HepG2 (cell line): ENCODE data around the gene PSMB9. TPM values are rescaled to one million over a fixed set of nuclear protein-coding genes. Genes with fewer than 3 reads are reported as not detected.

Experiments used
- BHLHE40 ChIP-seq: IDR thresholded peaks from 2 replicates; pipeline ENCODE4 v1.6.1; 2011; ENCODE audit warnings: low read length, improper control_type of control experiment
- CAMTA2 ChIP-seq: sonication (generic); formaldehyde crosslinking; IDR thresholded peaks from 2 replicates; pipeline ENCODE4 v1.4.0; 2020; ENCODE audit warnings: mild to moderate bottlenecking, missing genetic modification reagents, borderline replicate concordance
- CEBPB ChIP-seq: IDR thresholded peaks from 2 replicates; pipeline ENCODE4 v1.6.1; 2011; ENCODE audit warnings: low read depth, low read length, improper control_type of control experiment, borderline replicate concordance
- GFI1 ChIP-seq: sonication (generic); formaldehyde crosslinking; IDR thresholded peaks from 2 replicates; pipeline ENCODE4 v1.5.0; 2020; ENCODE audit warnings: missing genetic modification reagents, mild to moderate bottlenecking, borderline replicate concordance
- HNRNPH1 ChIP-seq: fragments of 200-400 bp; formaldehyde crosslinking; optimal IDR thresholded peaks from 2 replicates; pipeline ENCODE3; 2017; ENCODE audit warnings: mild to moderate bottlenecking, low read depth, low read length
- HOXA7 ChIP-seq: sonication (generic); formaldehyde crosslinking; IDR thresholded peaks from 2 replicates; pipeline ENCODE4 v1.8.1; 2022; ENCODE audit warnings: mild to moderate bottlenecking, missing genetic modification reagents, moderate library complexity
- JARID2 ChIP-seq: sonication (generic); formaldehyde crosslinking; IDR thresholded peaks from 2 replicates; pipeline ENCODE4 v1.8.1; 2023; ENCODE audit warnings: missing genetic modification reagents, inconsistent platforms; ENCODE audit not compliant: insufficient replicate concordance
- KDM4B ChIP-seq: sonication (generic); formaldehyde crosslinking; IDR thresholded peaks from 2 replicates; pipeline ENCODE4 v1.4.0; 2020; ENCODE audit warnings: missing genetic modification reagents
- KDM5B ChIP-seq: sonication (generic); formaldehyde crosslinking; IDR thresholded peaks from 2 replicates; pipeline ENCODE4 v1.4.0; 2020; ENCODE audit warnings: missing genetic modification reagents, mild to moderate bottlenecking, borderline replicate concordance
- KLF12 ChIP-seq: sonication (generic); formaldehyde crosslinking; IDR thresholded peaks from 2 replicates; pipeline ENCODE4 v1.4.0; 2020; ENCODE audit warnings: missing genetic modification reagents, borderline replicate concordance
- MBNL3 ChIP-seq: fragments of 250-450 bp; sonication (Bioruptor Pico); conservative IDR thresholded peaks from 2 replicates; pipeline ENCODE4 v1.8.0; 2022; ENCODE audit warnings: mild to moderate bottlenecking, inconsistent platforms
- MTF2 ChIP-seq: sonication (generic); formaldehyde crosslinking; IDR thresholded peaks from 2 replicates; pipeline ENCODE4 v1.5.0; 2020; ENCODE audit warnings: missing genetic modification reagents, borderline replicate concordance
- MZF1 ChIP-seq: sonication (generic); formaldehyde crosslinking; IDR thresholded peaks from 2 replicates; pipeline ENCODE4 v1.8.1; 2023; ENCODE audit warnings: mild to moderate bottlenecking, missing genetic modification reagents, borderline replicate concordance
- NRL ChIP-seq: sonication (generic); formaldehyde crosslinking; IDR thresholded peaks from 2 replicates; pipeline ENCODE4 v1.5.0; 2020; ENCODE audit warnings: missing genetic modification reagents, mild to moderate bottlenecking, moderate library complexity, borderline replicate concordance
- PAWR ChIP-seq: sonication (generic); formaldehyde crosslinking; IDR thresholded peaks from 2 replicates; pipeline ENCODE4 v1.4.0; 2020; ENCODE audit warnings: missing genetic modification reagents, mild to moderate bottlenecking, borderline replicate concordance
- PRDM4 ChIP-seq: sonication (generic); formaldehyde crosslinking; IDR thresholded peaks from 2 replicates; pipeline ENCODE4 v1.9.0; 2021; ENCODE audit warnings: missing genetic modification reagents, borderline replicate concordance
- SIX4 ChIP-seq: sonication (generic); formaldehyde crosslinking; IDR thresholded peaks from 2 replicates; pipeline ENCODE4 v1.4.0; 2020; ENCODE audit warnings: missing genetic modification reagents
- SKI ChIP-seq: fragments of 450-650 bp; IDR thresholded peaks from one replicate; pipeline ENCODE4 v1.6.1; 2018; ENCODE audit warnings: mild to moderate bottlenecking; ENCODE audit not compliant: partially characterized antibody
- SOX13 ChIP-seq, 3 experiments: fragments of 450-650 bp in 1 of 3; sonication (generic) in 1 of 3; formaldehyde crosslinking in 1 of 3; IDR thresholded peaks in 2 of 3; conservative IDR thresholded peaks in 1 of 3; 2 replicates each; pipeline versions ENCODE4 v1.5.0 to v1.6.1; 2016 to 2020; ENCODE audit warnings: antibody characterized with exemption in 1 of 3, mild to moderate bottlenecking in 1 of 3, missing compliant biosample characterization in 1 of 3, missing genetic modification reagents in 1 of 3, moderate library complexity in 1 of 3
- SYNCRIP ChIP-seq: fragments of 200-400 bp; formaldehyde crosslinking; IDR thresholded peaks from 2 replicates; pipeline ENCODE4 v1.6.1; 2018; ENCODE audit warnings: mild to moderate bottlenecking, low read depth, low read length; ENCODE audit not compliant: insufficient read depth
- THAP11 ChIP-seq: IDR thresholded peaks from 2 replicates; pipeline ENCODE4 v1.6.1; 2016; ENCODE audit warnings: missing biosample characterization, missing genetic modification reagents
- XBP1 ChIP-seq: sonication (generic); formaldehyde crosslinking; IDR thresholded peaks from 2 replicates; pipeline ENCODE4 v1.5.0; 2020; ENCODE audit warnings: missing genetic modification reagents
- ZNF24 ChIP-seq: fragments of 450-650 bp; IDR thresholded peaks from 2 replicates; pipeline ENCODE4 v1.6.1; 2017; ENCODE audit warnings: antibody characterized with exemption, mild to moderate bottlenecking
- ZNF382 ChIP-seq: sonication (generic); formaldehyde crosslinking; IDR thresholded peaks from 2 replicates; pipeline ENCODE4 v1.5.0; 2020; ENCODE audit warnings: missing genetic modification reagents, mild to moderate bottlenecking, borderline replicate concordance
- ZNF383 ChIP-seq: sonication (generic); formaldehyde crosslinking; IDR thresholded peaks from 2 replicates; pipeline ENCODE4 v1.4.0; 2020; ENCODE audit warnings: missing genetic modification reagents, mild to moderate bottlenecking, borderline replicate concordance
- ZNF766 ChIP-seq: sonication (generic); formaldehyde crosslinking; IDR thresholded peaks from 2 replicates; pipeline ENCODE4 v1.5.0; 2020; ENCODE audit warnings: missing genetic modification reagents, borderline replicate concordance
- ZNF768 ChIP-seq: sonication (generic); formaldehyde crosslinking; IDR thresholded peaks from 2 replicates; pipeline ENCODE4 v1.4.0; 2020; ENCODE audit warnings: missing genetic modification reagents
- ZNF777 ChIP-seq: sonication (generic); formaldehyde crosslinking; IDR thresholded peaks from 2 replicates; pipeline ENCODE4 v1.4.0; 2020; ENCODE audit warnings: missing genetic modification reagents
- polyA plus RNA-seq, 8 experiments: library from polyadenylated mRNA; depleted of rRNA in 3 of 8; stranded (reverse) in 7 of 8; unstranded in 1 of 8; fragments of >200 nt; fragmentation: Illumina TruSeq in 4 of 8; extraction: Trizol in 4 of 8; gene quantifications; 2 replicates each; pipeline versions ENCODE4 v1.2.1 to v1.2.3, GENCODE V29; 2011 to 2016; ENCODE audit warnings: low read depth in 4 of 8, missing spikeins in 1 of 8, mixed read lengths in 1 of 8; ENCODE audit not compliant: insufficient read depth in 1 of 8
- total RNA-seq, 5 experiments: library from RNA; depleted of rRNA; stranded (reverse); fragments of >200 nt; fragmentation: Illumina TruSeq; extraction: Trizol; gene quantifications; 2 replicates each; pipeline ENCODE4 v1.2.3, GENCODE V29; 2016; ENCODE audit warnings: low read depth in 1 of 5

Gene PSMB9
- total and polyA plus RNA-seq, 2 of the 13 experiments (the other 11 are each of a cell fraction or from before 2014, with no cell fraction given): 15.6 to 16.0 TPM

GRCh38 chr6:32853541-32854375, at the start of gene PSMB9, which contains the start of gene TAP1 (continued):
- TF ChIP-seq HOXA7 (CRISPR knock-in tag) (no peak), ZNF766 (CRISPR knock-in tag) (peak; percentile 65; the same call in 1 of the 2 replicates), ZNF24 (no peak; the same call in 1 of the 2 replicates), ZNF383 (CRISPR knock-in tag) (no peak; the same call in 1 of the 2 replicates), ZNF777 (CRISPR knock-in tag) (peak; percentile 44), KDM4B (CRISPR knock-in tag) (no peak), MTF2 (CRISPR knock-in tag) (no peak; the same call in 1 of the 2 replicates), ZNF382 (CRISPR knock-in tag) (no peak), CEBPB (no peak), NRL (peak; percentile 76), GFI1 (peak; percentile 77; the same call in 1 of the 2 replicates), SYNCRIP (no peak), JARID2 (CRISPR knock-in tag) (no peak), SIX4 (CRISPR knock-in tag) (no peak; the same call in 1 of the 2 replicates), KLF12 (CRISPR knock-in tag) (peak; percentile 93), BHLHE40 (peak; percentile 50; the same call in 1 of the 2 replicates), XBP1 (no peak), MZF1 (no peak), CAMTA2 (CRISPR knock-in tag) (no peak), ZNF768 (peak; percentile 7; the same call in 1 of the 2 replicates), SOX13 (IDR thresholded peaks at IDR 0.05) (no peak), SOX13 (CRISPR knock-in tag; conservative IDR thresholded peaks at IDR 0.05 in 1 of 2, IDR thresholded peaks at IDR 0.05 in 1 of 2) (peak in 1 of 2 experiments; percentile 12; a peak in 1 of 4 replicates), KDM5B (CRISPR knock-in tag) (peak; percentile 35; the same call in 1 of the 2 replicates), PAWR (CRISPR knock-in tag) (no peak), HNRNPH1 (no peak), THAP11 (0 out of 2 replicates have a peak, but pooled peaks have one; percentile 66), PRDM4 (no peak), SKI (peak; percentile 43), MBNL3 (CRISPR knock-in tag) (no peak)
